Hair follicular keratinocyte (primary cell): ENCODE measurements around the gene NEUROG3. TPM values are rescaled to one million over a fixed set of nuclear protein-coding genes. Genes with fewer than 3 reads are reported as not detected.

ENCODE experiments used
- total RNA-seq: library from RNA; depleted of rRNA; stranded (reverse); fragments of >200 nt; gene quantifications from 2 replicates; pipeline ENCODE4 v1.2.3, GENCODE V29; 2015

Gene NEUROG3
- total RNA-seq, result not detected in 2 replicates

GRCh38 chr10:69573056-69573806 lies at the start of gene NEUROG3:
Gene NEUROG3, minus strand, starts transcription at chr10:69573422. Its CDS starts 379 bp downstream, at chr10:69573043.

Other genes with a start within 250 kb of the NEUROG3 start
- not detected in 2 replicates for gene TACR2, start 156.5 kb downstream of the NEUROG3 start, total RNA-seq
- gene TSPAN15, start 122.0 kb downstream of the NEUROG3 start, total RNA-seq, result 2.9 and 4.9 TPM in 2 replicates
- gene FAM241B, start 56.8 kb upstream of the NEUROG3 start, total RNA-seq, result 0.95 and 2.9 TPM in 2 replicates
- gene COL13A1, start 228.5 kb upstream of the NEUROG3 start, total RNA-seq, result 3.5 and 3.7 TPM in 2 replicates